Lung (tissue), 12 donors: ENCODE data around the gene KMT2D. TPM values are rescaled to one million over a fixed set of nuclear protein-coding genes. Genes with fewer than 3 reads are reported as not detected.

Source experiments
- ATAC-seq: fragments of 200-7000 bp; cut with Tn5 transposase; one replicate; pipeline ENCODE4 v1.9.1; 2020; ENCODE audit warnings: moderate number of reproducible peaks; ENCODE audit not compliant: insufficient read depth, low FRiP score
- DNase-seq, 3 donors: peaks; one replicate each; pipeline ENCODE4 v3.0.0-alpha.2; 2013 to 2017
- H3K27ac ChIP-seq, 2 donors: one replicate each; pipeline ENCODE4 v1.5.1; 2013; ENCODE audit warnings: mild to moderate bottlenecking in 2 of 2, moderate library complexity in 2 of 2, control low read depth in 1 of 2, inconsistent platforms in 1 of 2, low read depth in 1 of 2, low read length in 1 of 2
- H3K27me3 ChIP-seq, 3 donors: one replicate each; pipeline ENCODE4 v1.5.1; 2013; ENCODE audit warnings: low read length in 2 of 3; ENCODE audit not compliant: control insufficient read depth in 3 of 3, insufficient read depth in 3 of 3
- H3K36me3 ChIP-seq, 4 donors: one replicate each; pipeline ENCODE4 v1.5.1; 2013; ENCODE audit warnings: low read length in 4 of 4, mild to moderate bottlenecking in 1 of 4, moderate library complexity in 1 of 4; ENCODE audit not compliant: control insufficient read depth in 4 of 4, insufficient read depth in 4 of 4
- H3K4me1 ChIP-seq, 5 donors: one replicate each; pipeline ENCODE4 v1.5.1; 2013; ENCODE audit warnings: low read length in 5 of 5, mild to moderate bottlenecking in 2 of 5, moderate library complexity in 1 of 5; ENCODE audit not compliant: control insufficient read depth in 5 of 5, insufficient read depth in 5 of 5
- H3K4me3 ChIP-seq: one replicate; pipeline ENCODE4 v1.5.1; 2013; ENCODE audit warnings: mild to moderate bottlenecking, control low read depth, moderate library complexity
- H3K9ac ChIP-seq, 2 donors: one replicate each; pipeline ENCODE4 v1.5.1; 2013; ENCODE audit warnings: low read length in 2 of 2, control low read depth in 1 of 2; ENCODE audit not compliant: insufficient read depth in 1 of 2
- H3K9me3 ChIP-seq, 4 donors: one replicate each; pipeline ENCODE4 v1.5.1; 2013; ENCODE audit warnings: low read length in 3 of 4, mild to moderate bottlenecking in 1 of 4, moderate library complexity in 1 of 4; ENCODE audit not compliant: control insufficient read depth in 4 of 4, insufficient read depth in 3 of 4
- CTCF ChIP-seq: IDR thresholded peaks from 2 replicates; pipeline ENCODE4 v1.5.1; 2012; ENCODE audit warnings: mild to moderate bottlenecking; ENCODE audit errors: control extremely low read depth, extremely low read depth
- WGBS, 2 donors: extraction: QIAGEN DNeasy Blood & Tissue Kit; methylation state at CpG; one replicate each; pipeline ENCODE4 v1.1.7; 2013; 5-methylcytosine and 5-hydroxymethylcytosine counted together
- polyA plus RNA-seq, 2 donors: library from polyadenylated mRNA; stranded (reverse); fragments of 200-250 nt; gene quantifications; one replicate each; pipeline ENCODE4 v1.2.1, GENCODE V29; 2013
- total RNA-seq, 2 donors: library from RNA; depleted of rRNA in 1 of 2; stranded (reverse); fragments of >200 nt in 1 of 2; gene quantifications; one replicate each; pipeline ENCODE4 v1.2.1, GENCODE V29; 2014 to 2021
- donor health status: control.
- donor health status: control.
- donor health status: Bipolar disorder and iron deficiency.
- donor health status: healthy.
- donor health status: DM: yes; HTN: yes; CAD: no.

KMT2D gene
- total and polyA plus RNA-seq, 4 donors: 27.6 to 115 (median 49.2) TPM

- H3K4me1 ChIP-seq: peaks cover 0 to 4% (median 0%) of the 10 kb centered on the region in 5 donors
- TF ChIP-seq CTCF: no peak
- H3K9me3 ChIP-seq: no peaks in the 10 kb centered on the region
- no peak overlapping the region for H3K4me3 ChIP-seq
- 75 to 84% methylated on average over 4 of the region's 4 CpGs for WGBS, 2 donors
- H3K36me3 ChIP-seq: peaks cover 16 to 69% (median 58%) of the 10 kb centered on the region in 4 donors
- H3K9ac ChIP-seq: no peak overlapping the region
- DNase-seq (no peak), ATAC-seq (no peak)
- no peaks in the 10 kb centered on the region for H3K27me3 ChIP-seq
- H3K27ac ChIP-seq: no peak overlapping the region
Observed at GRCh38 chr12:49032276-49032675, 28.3 kb downstream of the KMT2D start.

- DNase-seq (no peak), ATAC-seq (no peak)
- Histone ChIP-seq H3K9ac (no peak overlapping the region), H3K36me3 (peaks cover 16 to 68% (median 55%) of the 10 kb centered on the region in 4 donors), H3K27me3 (no peaks in the 10 kb centered on the region), H3K4me3 (no peak overlapping the region), H3K27ac (no peak overlapping the region), H3K4me1 (peaks cover 0 to 4% (median 0%) of the 10 kb centered on the region in 5 donors), H3K9me3 (no peaks in the 10 kb centered on the region)
- TF ChIP-seq CTCF: no peak
- 91 to 92% methylated on average over 8 of the region's 8 CpGs for WGBS, 2 donors
Observed at GRCh38 chr12:49031573-49032161, 28.9 kb downstream of the KMT2D start.

- H3K27ac ChIP-seq: no peak overlapping the region
- DNase-seq (no peak), ATAC-seq (no peak)
- no peak for TF ChIP-seq CTCF
- peaks cover 0 to 2% (median 0%) of the 10 kb centered on the region in 4 donors for H3K9me3 ChIP-seq
- peaks cover 21 to 76% (median 61%) of the 10 kb centered on the region in 4 donors for H3K36me3 ChIP-seq
- no peak overlapping the region for H3K4me3 ChIP-seq
- no peak overlapping the region for H3K9ac ChIP-seq
- H3K4me1 ChIP-seq: peaks cover 0 to 4% (median 0%) of the 10 kb centered on the region in 5 donors
- no peaks in the 10 kb centered on the region for H3K27me3 ChIP-seq
- WGBS, 2 donors: 96 to 98% methylated on average over 19 of the region's 19 CpGs
Observed at GRCh38 chr12:49030714-49031572, 29.7 kb downstream of the KMT2D start.
